ENCODE measurements around the gene VSX1. TPM values are rescaled to one million over a fixed set of nuclear protein-coding genes. Genes with fewer than 3 reads are reported as not detected.
A peak's percentile ranks its signal among the peaks of the same experiment; 100 is the strongest.

The VSX1 gene
- total RNA-seq, 2 donors from 2014 or later = not detected

DNA sequence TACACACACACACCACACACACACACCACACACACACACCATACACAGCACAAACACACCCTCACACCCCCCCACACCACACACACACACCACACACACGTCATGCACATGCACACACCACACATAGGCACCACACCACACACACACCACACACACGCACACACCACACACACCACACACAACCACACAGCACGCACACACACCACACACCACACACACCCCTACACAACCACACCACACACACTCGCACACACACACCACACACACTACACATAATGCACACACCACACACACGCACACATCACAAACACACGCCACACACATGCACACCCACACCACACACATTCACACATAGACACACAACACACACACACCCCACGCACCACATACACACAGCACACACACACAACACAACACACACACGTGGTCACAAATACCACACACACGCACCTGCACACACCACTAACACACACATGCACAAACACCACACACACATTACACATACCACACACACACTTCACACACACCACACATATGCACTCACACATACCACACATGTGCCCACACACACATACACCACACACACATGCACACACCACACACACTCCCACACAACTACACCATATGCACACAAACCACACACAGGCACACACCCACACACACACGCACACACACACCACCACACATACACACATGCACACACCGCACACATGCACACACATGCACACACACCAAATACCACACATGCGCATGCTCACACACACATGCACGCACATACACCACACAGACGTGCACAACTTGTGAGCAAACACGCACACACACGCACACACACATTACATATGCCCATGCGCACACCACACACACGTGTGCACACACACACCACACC is 14.6 kb downstream of the VSX1 start:
- Histone ChIP-seq H3K27me3 (ENCODE audit: control insufficient read depth, insufficient read depth, low read length, poor library complexity, severe bottlenecking) (peaks cover 82% of the 10 kb centered on the region), H3K4me1 (ENCODE audit: control insufficient read depth, insufficient read depth, low read length) (peaks cover 10% of the 10 kb centered on the region), H3K9ac (ENCODE audit: extremely low read depth, low read length, poor library complexity, severe bottlenecking) (no peak overlapping the region), H3K36me3 (ENCODE audit: control insufficient read depth, insufficient read depth, low read length) (no peaks in the 10 kb centered on the region), H3K4me3 (ENCODE audit: low read length) (no peak overlapping the region), H3K9me3 (ENCODE audit: control insufficient read depth, low read length) (no peaks in the 10 kb centered on the region), H3K27ac (ENCODE audit: low read depth, low read length) (no peak overlapping the region)
- H3K27me3 Mint-ChIP-seq (ENCODE audit: insufficient read depth) = peaks cover 57% of the 10 kb centered on the region
- no peak for DNase-seq
- no peak overlapping the region for H3K4me3 Mint-ChIP-seq
- peaks cover 10% of the 10 kb centered on the region for H3K4me1 Mint-ChIP-seq
- H3K27ac Mint-ChIP-seq = no peak overlapping the region
- no peaks in the 10 kb centered on the region for H3K9me3 Mint-ChIP-seq
- no peaks in the 10 kb centered on the region for H3K36me3 Mint-ChIP-seq (ENCODE audit: low read depth)
- 90 to 95% methylated on average over 4 to 18 of the region's 18 CpGs for WGBS, 2 experiments (ENCODE audit: insufficient coverage in 1 of 2, insufficient read length in 1 of 2)
- TF ChIP-seq, protein P1, sequence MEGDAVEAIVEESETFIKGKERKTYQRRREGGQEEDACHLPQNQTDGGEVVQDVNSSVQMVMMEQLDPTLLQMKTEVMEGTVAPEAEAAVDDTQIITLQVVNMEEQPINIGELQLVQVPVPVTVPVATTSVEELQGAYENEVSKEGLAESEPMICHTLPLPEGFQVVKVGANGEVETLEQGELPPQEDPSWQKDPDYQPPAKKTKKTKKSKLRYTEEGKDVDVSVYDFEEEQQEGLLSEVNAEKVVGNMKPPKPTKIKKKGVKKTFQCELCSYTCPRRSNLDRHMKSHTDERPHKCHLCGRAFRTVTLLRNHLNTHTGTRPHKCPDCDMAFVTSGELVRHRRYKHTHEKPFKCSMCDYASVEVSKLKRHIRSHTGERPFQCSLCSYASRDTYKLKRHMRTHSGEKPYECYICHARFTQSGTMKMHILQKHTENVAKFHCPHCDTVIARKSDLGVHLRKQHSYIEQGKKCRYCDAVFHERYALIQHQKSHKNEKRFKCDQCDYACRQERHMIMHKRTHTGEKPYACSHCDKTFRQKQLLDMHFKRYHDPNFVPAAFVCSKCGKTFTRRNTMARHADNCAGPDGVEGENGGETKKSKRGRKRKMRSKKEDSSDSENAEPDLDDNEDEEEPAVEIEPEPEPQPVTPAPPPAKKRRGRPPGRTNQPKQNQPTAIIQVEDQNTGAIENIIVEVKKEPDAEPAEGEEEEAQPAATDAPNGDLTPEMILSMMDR (conservative IDR thresholded peaks at IDR 0.05) = no peak

DNA sequence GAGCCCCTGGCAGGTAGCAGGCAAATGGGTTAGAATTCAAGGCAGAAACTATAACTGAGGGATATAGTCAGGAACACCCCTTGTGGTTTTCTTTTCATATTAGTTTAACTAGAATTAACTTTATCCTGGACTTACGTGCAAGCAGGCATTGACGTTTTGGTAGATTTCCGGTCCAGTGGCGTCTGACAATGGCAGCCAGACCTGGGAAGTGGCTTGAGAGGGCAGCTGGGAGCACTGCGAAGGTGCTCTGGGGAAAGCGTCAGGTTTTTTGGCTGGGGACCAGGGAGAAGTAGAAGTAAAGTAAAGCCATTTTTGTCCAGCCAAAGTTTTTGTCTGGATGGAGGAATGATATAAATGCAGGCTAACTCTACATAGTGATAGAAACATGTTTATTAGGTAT is 15.6 kb downstream of the VSX1 start:
- peaks cover 3% of the 10 kb centered on the region for H3K4me1 Mint-ChIP-seq

DNA sequence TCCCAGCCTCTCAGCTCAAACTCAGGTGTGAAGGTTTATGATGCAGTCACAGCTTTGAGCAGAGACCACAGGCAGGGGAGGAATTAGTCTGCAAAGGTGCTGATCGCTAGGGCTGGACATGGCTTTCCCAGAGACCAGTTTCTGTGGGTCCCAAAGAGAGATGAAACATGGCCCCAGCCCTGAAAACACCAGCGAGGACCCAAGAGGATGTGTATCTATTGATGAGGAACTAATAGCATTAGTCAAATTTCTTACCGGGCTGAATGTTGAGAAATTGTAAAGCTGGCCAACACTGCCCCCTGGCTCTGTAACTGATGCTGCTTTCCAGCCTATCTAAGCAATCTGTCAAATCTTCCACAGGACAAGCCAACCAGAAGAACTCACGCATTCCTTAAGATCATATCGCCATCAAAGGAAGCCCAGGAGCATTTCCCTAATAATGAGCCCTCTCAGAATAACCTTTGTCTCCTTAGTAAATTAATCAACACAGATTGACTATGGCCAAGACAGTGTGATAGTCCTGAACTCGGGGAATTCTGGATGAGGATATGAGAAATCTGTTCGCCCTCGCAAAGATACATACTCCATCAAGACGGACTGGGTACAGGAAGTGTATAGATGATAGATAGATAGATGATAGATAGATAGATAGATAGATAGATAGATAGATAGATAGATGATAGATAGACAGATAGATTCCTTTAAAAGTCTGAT is 16.2 kb downstream of the VSX1 start:
- Mint-ChIP-seq H3K4me3 (no peak overlapping the region), H3K27ac (no peak overlapping the region), H3K4me1 (peaks cover 5% of the 10 kb centered on the region), H3K27me3 (ENCODE audit: insufficient read depth) (peaks cover 63% of the 10 kb centered on the region), H3K36me3 (ENCODE audit: low read depth) (no peaks in the 10 kb centered on the region), H3K9me3 (no peaks in the 10 kb centered on the region)
- DNase-seq = peak; percentile 84
- H3K4me1 ChIP-seq (ENCODE audit: control insufficient read depth, insufficient read depth, low read length) = no peaks in the 10 kb centered on the region
- H3K4me3 ChIP-seq (ENCODE audit: low read length) = no peak overlapping the region
- peaks cover 92% of the 10 kb centered on the region for H3K27me3 ChIP-seq (ENCODE audit: control insufficient read depth, insufficient read depth, low read length, poor library complexity, severe bottlenecking)
- H3K9ac ChIP-seq (ENCODE audit: extremely low read depth, low read length, poor library complexity, severe bottlenecking) = no peak overlapping the region
- WGBS, 2 experiments (ENCODE audit: insufficient coverage in 1 of 2, insufficient read length in 1 of 2) = 50 to 62% methylated on average over 7 to 9 of the region's 9 CpGs
- H3K27ac ChIP-seq (ENCODE audit: low read depth, low read length) = no peak overlapping the region
- TF ChIP-seq, protein P1 (conservative IDR thresholded peaks at IDR 0.05) = peak; percentile 95
- no peaks in the 10 kb centered on the region for H3K36me3 ChIP-seq (ENCODE audit: control insufficient read depth, insufficient read depth, low read length)
- no peaks in the 10 kb centered on the region for H3K9me3 ChIP-seq (ENCODE audit: control insufficient read depth, low read length)

More for the DNA sequence above, 15.6 kb downstream of the VSX1 start:
- Histone ChIP-seq H3K9me3 (ENCODE audit: control insufficient read depth, low read length) (no peaks in the 10 kb centered on the region), H3K4me1 (ENCODE audit: control insufficient read depth, insufficient read depth, low read length) (peaks cover under 1% of the 10 kb centered on the region), H3K4me3 (ENCODE audit: low read length) (no peak overlapping the region), H3K27me3 (ENCODE audit: control insufficient read depth, insufficient read depth, low read length, poor library complexity, severe bottlenecking) (peaks cover 92% of the 10 kb centered on the region), H3K36me3 (ENCODE audit: control insufficient read depth, insufficient read depth, low read length) (no peaks in the 10 kb centered on the region), H3K27ac (ENCODE audit: low read depth, low read length) (no peak overlapping the region), H3K9ac (ENCODE audit: extremely low read depth, low read length, poor library complexity, severe bottlenecking) (no peak overlapping the region)
- 56 to 66% methylated on average over 6 of the region's 6 CpGs for WGBS, 2 experiments (ENCODE audit: insufficient coverage in 1 of 2, insufficient read length in 1 of 2)
- Mint-ChIP-seq H3K27me3 (ENCODE audit: insufficient read depth) (peaks cover 62% of the 10 kb centered on the region), H3K27ac (no peak overlapping the region), H3K9me3 (no peaks in the 10 kb centered on the region), H3K36me3 (ENCODE audit: low read depth) (no peaks in the 10 kb centered on the region), H3K4me3 (no peak overlapping the region)
- no peak for DNase-seq
- TF ChIP-seq, protein P1 (conservative IDR thresholded peaks at IDR 0.05) = no peak

Data from endodermal cell (in vitro differentiated cells).